Nephron (organoid): ENCODE results near the gene CSRNP2.

Experiments used
- H3K27ac Mint-ChIP-seq, 3 experiments: 2 replicates each; pipeline ENCODE4 v1.8.0; 2020; ENCODE audit warnings: mixed read lengths in 3 of 3, mild to moderate bottlenecking in 2 of 3, moderate library complexity in 1 of 3
- H3K27me3 Mint-ChIP-seq: 2 replicates; pipeline ENCODE4 v1.8.0; 2021; ENCODE audit warnings: low read depth, mild to moderate bottlenecking, moderate library complexity, mixed read lengths
- H3K36me3 Mint-ChIP-seq: 2 replicates; pipeline ENCODE4 v1.8.0; 2020; ENCODE audit warnings: low read depth, mixed read lengths
- H3K4me1 Mint-ChIP-seq: 2 replicates; pipeline ENCODE4 v1.8.0; 2020; ENCODE audit warnings: mixed read lengths
- H3K4me3 Mint-ChIP-seq, 3 experiments: 2 replicates each; pipeline ENCODE4 v1.8.0; 2020; ENCODE audit warnings: mild to moderate bottlenecking in 3 of 3, mixed read lengths in 3 of 3, moderate library complexity in 2 of 3
- H3K9me3 Mint-ChIP-seq: 2 replicates; pipeline ENCODE4 v1.8.0; 2020; ENCODE audit warnings: mixed read lengths
- CTCF ChIP-seq, 3 experiments: fragments of 200-600 bp; sonication (generic); IDR thresholded peaks; one replicate each; pipeline ENCODE4 v1.5.0; 2021; ENCODE audit warnings: antibody characterized with exemption in 3 of 3; ENCODE audit not compliant: unreplicated experiment in 3 of 3

The CSRNP2 gene

GRCh38 chr12:51083126-51083833 lies at the start of gene CSRNP2:
TSS of gene CSRNP2 (minus strand) at chr12:51083596. CDS start at chr12:51076561, 7,035 bp downstream.
- Mint-ChIP-seq H3K9me3 (no peaks in the 10 kb centered on the region), H3K36me3 (peaks cover 20% of the 10 kb centered on the region), H3K4me1 (peaks cover 36% of the 10 kb centered on the region), H3K27me3 (no peaks in the 10 kb centered on the region), H3K27ac (peak within 1 kb of the TSS; percentile 85 to 98 (median 97)), H3K4me3 (peak within 1 kb of the TSS; percentile 89 to 97 (median 95))
- no peak for TF ChIP-seq CTCF (IDR thresholded peaks at IDR 0.05; ENCODE audit: unreplicated experiment in 3 of 3)

DNA sequence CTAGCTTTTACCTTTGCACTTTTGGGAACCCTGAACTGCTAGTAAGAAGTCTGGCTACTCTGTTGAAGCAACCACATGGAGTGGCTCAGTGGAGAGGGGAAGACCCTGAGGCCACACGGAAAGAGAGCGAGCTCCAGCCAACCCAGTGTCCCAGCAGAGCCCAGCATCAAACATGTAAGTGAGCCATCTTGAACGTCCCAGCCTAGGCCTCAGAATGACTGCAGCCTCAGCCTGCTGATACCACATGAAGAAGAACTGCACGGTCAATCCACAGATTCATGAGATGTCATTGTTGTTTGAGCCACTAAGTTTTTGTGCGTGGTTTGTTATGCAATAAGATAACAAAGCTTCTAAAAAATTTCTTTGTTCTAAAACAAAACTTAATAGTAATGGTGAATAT lies 49.3 kb upstream of the CSRNP2 start:
- Mint-ChIP-seq H3K36me3 (no peaks in the 10 kb centered on the region), H3K9me3 (no peaks in the 10 kb centered on the region), H3K4me3 (no peak overlapping the region), H3K27me3 (no peaks in the 10 kb centered on the region), H3K27ac (no peak overlapping the region), H3K4me1 (peaks cover 14% of the 10 kb centered on the region)
- no peak for TF ChIP-seq CTCF (IDR thresholded peaks at IDR 0.05; ENCODE audit: unreplicated experiment in 3 of 3)

GRCh38 chr12:51131745-51132521 lies 48.5 kb upstream of the CSRNP2 start:
- peaks cover 19% of the 10 kb centered on the region for H3K4me1 Mint-ChIP-seq
- H3K27ac Mint-ChIP-seq = peak overlapping the region in 1 of 3 experiments; percentile 20
- no peak overlapping the region for H3K4me3 Mint-ChIP-seq
- no peaks in the 10 kb centered on the region for H3K27me3 Mint-ChIP-seq
- H3K9me3 Mint-ChIP-seq = no peaks in the 10 kb centered on the region
- TF ChIP-seq CTCF (IDR thresholded peaks at IDR 0.05; ENCODE audit: unreplicated experiment in 3 of 3) = no peak
- H3K36me3 Mint-ChIP-seq = no peaks in the 10 kb centered on the region

DNA sequence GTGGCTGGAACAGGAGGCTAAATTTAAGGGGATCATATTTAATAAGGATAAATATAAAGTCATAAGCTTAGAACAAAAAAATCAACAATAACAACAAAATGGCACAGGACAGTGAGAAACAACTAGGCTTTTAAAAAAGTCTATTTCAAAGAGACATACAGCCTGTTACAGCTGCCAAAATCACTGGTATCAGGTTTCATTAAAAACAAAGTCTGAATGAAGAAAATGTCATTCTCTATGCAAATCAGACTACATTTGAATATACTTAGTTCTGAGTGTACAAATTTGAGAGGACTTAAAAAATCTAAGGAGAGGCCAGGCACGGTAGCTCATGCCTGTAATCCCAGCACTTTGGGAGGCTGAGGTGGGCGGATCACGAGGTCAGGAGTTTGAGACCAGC lies 45.5 kb upstream of the CSRNP2 start:
- Mint-ChIP-seq H3K4me3 (no peak overlapping the region), H3K27me3 (no peaks in the 10 kb centered on the region), H3K4me1 (peaks cover 32% of the 10 kb centered on the region), H3K36me3 (peaks cover 10% of the 10 kb centered on the region), H3K9me3 (no peaks in the 10 kb centered on the region), H3K27ac (peak overlapping the region in 2 of 3 experiments; percentile 19 to 53)
- no peak for TF ChIP-seq CTCF (IDR thresholded peaks at IDR 0.05; ENCODE audit: unreplicated experiment in 3 of 3)

- no peak for TF ChIP-seq CTCF (IDR thresholded peaks at IDR 0.05; ENCODE audit: unreplicated experiment in 3 of 3)
Observed at GRCh38 chr12:51127050-51127729, 43.8 kb upstream of the CSRNP2 start.

More at GRCh38 chr12:51127050-51127729, 43.8 kb upstream of the CSRNP2 start:
- no peaks in the 10 kb centered on the region for H3K9me3 Mint-ChIP-seq
- H3K4me1 Mint-ChIP-seq = peaks cover 43% of the 10 kb centered on the region
- H3K27ac Mint-ChIP-seq = peak overlapping the region in 2 of 3 experiments; percentile 48 to 68
- H3K36me3 Mint-ChIP-seq = peaks cover 10% of the 10 kb centered on the region
- H3K27me3 Mint-ChIP-seq = no peaks in the 10 kb centered on the region
- H3K4me3 Mint-ChIP-seq = no peak overlapping the region
